ENCODE data around the gene FRG1. TPM values are rescaled to one million over a fixed set of nuclear protein-coding genes. Genes with fewer than 3 reads are reported as not detected.
"Not testable (repeated sequence)": the region's sequence is repeated elsewhere in the genome, so short reads cannot be mapped to it uniquely, and the experiment has no call there.

Gene FRG1
- polyA plus RNA-seq, 3 donors = 67.2 to 74.9 (median 68.9) TPM

DNA sequence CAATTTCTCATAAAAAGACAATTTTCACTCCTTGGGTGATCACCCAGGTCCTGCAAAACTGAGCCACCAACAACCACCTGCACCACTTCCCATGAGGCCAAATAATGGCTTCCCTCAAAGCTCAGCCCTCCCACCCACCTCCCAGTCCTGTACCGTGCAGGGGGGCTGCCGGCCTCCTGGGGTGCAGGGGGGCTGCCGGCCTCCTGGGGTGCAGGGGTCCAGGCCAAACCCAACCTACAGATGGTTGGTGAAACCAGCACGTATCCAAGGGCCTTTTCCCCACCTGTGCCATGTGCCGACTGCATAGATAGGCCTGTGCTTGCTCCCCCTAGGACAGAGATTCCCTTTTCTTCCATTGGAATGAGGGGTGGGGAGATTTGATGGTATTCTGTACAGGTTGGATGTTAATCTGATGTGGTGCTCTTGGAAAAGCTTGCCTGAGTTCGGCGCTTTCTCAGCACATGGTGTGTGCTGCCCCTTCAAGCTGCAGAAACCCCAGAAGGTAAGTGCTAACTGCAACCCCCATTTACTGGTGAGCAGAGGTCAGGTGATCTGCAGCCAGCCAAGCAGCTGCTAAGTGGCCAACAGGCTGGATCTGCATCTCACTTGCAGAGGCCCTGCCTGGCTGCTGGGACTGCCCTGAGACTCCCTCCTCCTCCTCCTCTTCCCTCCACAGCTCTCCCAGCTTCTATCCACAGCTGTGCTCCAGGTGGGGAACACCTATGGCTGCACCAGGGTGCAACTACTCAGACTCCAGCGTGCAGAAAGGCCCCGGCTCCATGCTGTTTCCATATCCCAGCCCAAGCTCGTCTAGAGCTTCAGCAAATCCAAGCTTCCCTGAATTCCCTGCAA, 38.8 kb downstream of the FRG1 start:
- no peak for DNase-seq (ENCODE audit: extremely low read depth in 1 of 11, low read depth in 9 of 11, low spot score in 4 of 11)

- not testable (repeated sequence) for DNase-seq (ENCODE audit: extremely low read depth in 1 of 11, low read depth in 9 of 11, low spot score in 4 of 11)
These were observed 39.6 kb downstream of the FRG1 start for GRCh38 chr4:189980292-189980691.

DNA sequence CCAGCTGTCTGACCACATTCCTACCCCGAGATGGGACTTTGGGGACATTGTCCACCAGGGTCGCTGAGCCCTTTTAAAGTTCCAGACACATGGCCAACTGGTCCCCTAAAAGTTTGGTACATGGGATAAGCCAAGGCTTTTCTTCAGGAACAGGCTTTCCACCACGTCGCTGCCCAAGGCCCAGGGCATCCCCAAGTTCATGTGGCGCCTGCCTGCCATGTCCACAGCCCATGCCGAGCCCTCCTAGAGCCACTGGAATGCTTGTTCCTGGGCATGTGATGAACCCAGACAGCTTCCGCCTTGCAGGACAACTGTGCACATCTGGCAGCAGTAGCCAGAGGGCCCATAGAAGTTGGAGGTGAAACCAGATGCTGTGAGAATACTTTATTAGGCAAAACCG, 41.3 kb downstream of the FRG1 start:
- DNase-seq (ENCODE audit: extremely low read depth in 1 of 11, low read depth in 9 of 11, low spot score in 4 of 11) = no peak

- not testable (repeated sequence) for DNase-seq (ENCODE audit: extremely low read depth in 1 of 11, low read depth in 9 of 11, low spot score in 4 of 11)
These were observed 43.3 kb downstream of the FRG1 start for GRCh38 chr4:189983916-189984526.

- not testable (repeated sequence) for DNase-seq (ENCODE audit: extremely low read depth in 1 of 11, low read depth in 9 of 11, low spot score in 4 of 11)
These were observed 44.0 kb downstream of the FRG1 start for GRCh38 chr4:189984661-189985060.

DNA sequence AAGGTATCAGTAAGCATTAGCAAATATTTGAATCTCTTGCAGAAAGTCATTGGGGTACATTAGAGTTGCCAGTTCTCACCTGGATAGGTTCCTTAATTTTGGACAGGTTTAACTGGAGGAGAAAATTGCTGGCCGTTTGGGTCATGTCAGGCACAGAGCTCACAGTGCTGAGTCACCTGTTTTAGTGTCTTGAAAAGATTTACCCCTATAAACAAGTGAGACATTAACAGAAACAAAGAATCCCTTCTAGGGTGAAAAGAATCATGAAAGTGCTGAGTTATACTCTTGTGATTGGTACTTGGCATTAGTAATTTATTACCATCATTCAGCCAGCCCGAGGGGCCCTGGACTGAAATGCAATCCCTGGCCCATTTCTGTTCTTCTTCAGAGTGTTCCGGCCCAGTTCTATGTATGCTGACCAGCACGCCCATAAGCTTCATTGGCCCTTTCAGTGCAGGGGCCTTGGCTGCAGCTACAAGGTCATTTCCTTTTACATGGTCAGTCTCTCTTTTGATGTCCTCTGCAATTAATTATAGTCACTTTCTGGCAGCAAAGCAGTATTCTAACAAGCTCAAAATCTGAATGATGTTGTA, 45.1 kb downstream of the FRG1 start:
- not testable (repeated sequence) for DNase-seq (ENCODE audit: extremely low read depth in 1 of 11, low read depth in 9 of 11, low spot score in 4 of 11)

- DNase-seq (ENCODE audit: extremely low read depth in 1 of 11, low read depth in 9 of 11, low spot score in 4 of 11) = peak in 2 of 11 donors; percentile 3 to 10
These were observed 48.3 kb downstream of the FRG1 start for GRCh38 chr4:189988877-189989431.

DNA sequence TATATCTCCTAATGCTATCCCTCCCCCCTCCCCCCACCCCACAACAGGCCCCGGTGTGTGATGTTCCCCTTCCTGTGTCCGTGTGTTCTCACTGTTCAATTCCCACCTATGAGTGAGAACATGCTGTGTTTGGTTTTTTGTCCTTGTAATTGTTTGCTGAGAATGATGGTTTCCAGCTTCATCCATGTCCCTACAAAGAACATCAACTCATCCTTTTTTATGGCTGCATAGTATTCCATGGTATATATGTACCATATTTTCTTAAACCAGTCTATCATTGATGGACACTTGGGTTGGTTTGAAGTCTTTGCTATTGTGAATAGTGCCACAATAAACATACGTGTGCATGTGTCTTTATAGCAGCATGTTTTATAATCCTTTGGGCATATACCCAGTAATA, 49.3 kb downstream of the FRG1 start:
- not testable (repeated sequence) for DNase-seq (ENCODE audit: extremely low read depth in 1 of 11, low read depth in 9 of 11, low spot score in 4 of 11)

Other genes starting within 250 kb of the FRG1 start
- gene FRG2, start 86.4 kb downstream of the FRG1 start, polyA plus RNA-seq (ENCODE audit: insufficient read length in 3 of 3) = not detected
- gene DBET, start 123.6 kb downstream of the FRG1 start, polyA plus RNA-seq (ENCODE audit: insufficient read length in 3 of 3) = not detected
- under 1 TPM in 1 of 3 donors, not detected in 2; 0.59 TPM for gene DUX4, start 232.9 kb downstream of the FRG1 start, polyA plus RNA-seq (ENCODE audit: insufficient read length in 3 of 3)

Measured in renal cortex interstitium (tissue), 11 donors.